Osteoblast (primary cell): ENCODE results near the gene SMG1. TPM values are rescaled to one million over a fixed set of nuclear protein-coding genes. Genes with fewer than 3 reads are reported as not detected.

ENCODE experiments used
- DNase-seq: peaks from one replicate; pipeline ENCODE4 v3.0.0; 2011; ENCODE audit warnings: low spot score, mixed read lengths; ENCODE audit not compliant: insufficient read length; ENCODE audit errors: missing footprints
- H2AFZ ChIP-seq: 2 replicates; pipeline ENCODE4 v1.6.0; 2011; ENCODE audit warnings: mild to moderate bottlenecking, low read length
- H3K27ac ChIP-seq: 2 replicates; pipeline ENCODE4 v1.5.1; 2011; ENCODE audit warnings: mild to moderate bottlenecking, low read depth, low read length, moderate library complexity
- H3K27me3 ChIP-seq: 2 replicates; pipeline ENCODE4 v1.6.0; 2012; ENCODE audit warnings: mild to moderate bottlenecking, control low read depth, inconsistent platforms, low read length, moderate library complexity; ENCODE audit not compliant: insufficient read depth
- H3K36me3 ChIP-seq: 2 replicates; pipeline ENCODE4 v1.5.1; 2011; ENCODE audit warnings: mild to moderate bottlenecking, low read length, control low read depth, moderate library complexity; ENCODE audit not compliant: insufficient read depth
- H3K4me1 ChIP-seq: 2 replicates; pipeline ENCODE4 v1.5.1; 2011; ENCODE audit warnings: mild to moderate bottlenecking, low read length, control low read depth, moderate library complexity; ENCODE audit not compliant: insufficient read depth
- H3K4me2 ChIP-seq: 2 replicates; pipeline ENCODE4 v1.6.0; 2011; ENCODE audit warnings: mild to moderate bottlenecking, low read length; ENCODE audit not compliant: insufficient read depth
- H3K4me3 ChIP-seq: fragments of 200-600 bp; sonication (generic); 3 replicates; pipeline ENCODE4 v1.5.1; 2012; ENCODE audit warnings: mild to moderate bottlenecking, low read length, inconsistent platforms; ENCODE audit not compliant: insufficient read depth
- H3K79me2 ChIP-seq: 2 replicates; pipeline ENCODE4 v1.6.0; 2012; ENCODE audit warnings: mild to moderate bottlenecking, low read length, control low read depth, inconsistent platforms; ENCODE audit not compliant: insufficient read depth
- H3K9me3 ChIP-seq: 2 replicates; pipeline ENCODE4 v1.5.1; 2011; ENCODE audit warnings: low read depth, low read length, control low read depth
- H4K20me1 ChIP-seq: 2 replicates; pipeline ENCODE4 v1.6.0; 2012; ENCODE audit warnings: mild to moderate bottlenecking, low read length, control low read depth; ENCODE audit not compliant: insufficient read depth
- CTCF ChIP-seq: IDR thresholded peaks from 2 replicates; pipeline ENCODE4 v1.5.1; 2011; ENCODE audit warnings: mild to moderate bottlenecking, low read depth, low read length, moderate library complexity; ENCODE audit errors: extremely low read depth
- total RNA-seq: library from RNA; depleted of rRNA; stranded (reverse); fragments of >200 nt; gene quantifications from 2 replicates; pipeline ENCODE4 v1.2.3, GENCODE V29; 2012

SMG1 gene
- total RNA-seq, 1 donor = 101 TPM

- Histone ChIP-seq H3K4me1 (peaks cover 24% of the 10 kb centered on the region), H4K20me1 (peaks cover 21% of the 10 kb centered on the region), H3K4me3 (no peak overlapping the region), H2AFZ (no peak overlapping the region), H3K79me2 (peaks cover 73% of the 10 kb centered on the region), H3K27ac (no peak overlapping the region), H3K4me2 (no peak overlapping the region), H3K27me3 (no peaks in the 10 kb centered on the region), H3K9me3 (no peaks in the 10 kb centered on the region), H3K36me3 (peaks cover 67% of the 10 kb centered on the region)
- TF ChIP-seq CTCF = no peak
- no peak for DNase-seq
Observed at GRCh38 chr16:18796377-18796776, 129.8 kb downstream of the SMG1 start.

- no peaks in the 10 kb centered on the region for H3K9me3 ChIP-seq
- H4K20me1 ChIP-seq = peaks cover 23% of the 10 kb centered on the region
- H3K36me3 ChIP-seq = peaks cover 75% of the 10 kb centered on the region
- peaks cover 10% of the 10 kb centered on the region for H3K4me1 ChIP-seq
- H3K4me2 ChIP-seq = no peak overlapping the region
- peaks cover 61% of the 10 kb centered on the region for H3K79me2 ChIP-seq
- H2AFZ ChIP-seq = no peak overlapping the region
- no peak overlapping the region for H3K4me3 ChIP-seq
- TF ChIP-seq CTCF = no peak
- peak; percentile 75 for DNase-seq
- no peak overlapping the region for H3K27ac ChIP-seq
- H3K27me3 ChIP-seq = no peaks in the 10 kb centered on the region
Observed at GRCh38 chr16:18792836-18793433, 133.3 kb downstream of the SMG1 start.

- H3K4me1 ChIP-seq = peaks cover 18% of the 10 kb centered on the region
- H3K79me2 ChIP-seq = peaks cover 63% of the 10 kb centered on the region
- no peak for TF ChIP-seq CTCF
- no peaks in the 10 kb centered on the region for H3K27me3 ChIP-seq
- peak; percentile 94 for DNase-seq
- peaks cover 76% of the 10 kb centered on the region for H3K36me3 ChIP-seq
- H3K4me2 ChIP-seq = peak within 1 kb of the TSS; percentile 86
- H3K9me3 ChIP-seq = no peaks in the 10 kb centered on the region
- H2AFZ ChIP-seq = peak within 1 kb of the TSS; percentile 99
- peaks cover 51% of the 10 kb centered on the region for H4K20me1 ChIP-seq
- peak within 1 kb of the TSS; percentile 100 for H3K4me3 ChIP-seq
- peak within 1 kb of the TSS; percentile 87 for H3K27ac ChIP-seq
Observed at GRCh38 chr16:18789850-18790706, 136.1 kb downstream of the SMG1 start, which contains the start of gene RPS15A. TSS of gene RPS15A (minus strand) at chr16:18790334. CDS start at chr16:18789113, 1,221 bp downstream.

GRCh38 chr16:18789515-18789849 is 136.7 kb downstream of the SMG1 start:
- Histone ChIP-seq H3K36me3 (peaks cover 76% of the 10 kb centered on the region), H3K27me3 (no peaks in the 10 kb centered on the region), H3K4me3 (peak overlapping the region; percentile 100), H4K20me1 (peaks cover 57% of the 10 kb centered on the region), H3K79me2 (peaks cover 67% of the 10 kb centered on the region), H3K4me1 (peaks cover 18% of the 10 kb centered on the region), H3K9me3 (no peaks in the 10 kb centered on the region), H3K27ac (peak overlapping the region; percentile 87), H2AFZ (no peak overlapping the region), H3K4me2 (peak overlapping the region; percentile 86)
- TF ChIP-seq CTCF = no peak
- no peak for DNase-seq
